AG04449 (cell line): ENCODE results near the gene DYRK1A.
A peak's percentile ranks its signal among the peaks of the same experiment; 100 is the strongest.

ENCODE experiments used
- CTCF ChIA-PET: fragments of 350-600 bp; formaldehyde crosslinking; extraction: SDS; loops from one replicate; lab custom pipeline; 2021; ENCODE audit warnings: antibody characterized with exemption; lab: Yijun Ruan, JAX
- POLR2A ChIA-PET: fragments of 400-600, 350-600 bp; formaldehyde crosslinking; extraction: SDS; loops from one replicate; lab custom pipeline; 2020; ENCODE audit warnings: antibody characterized with exemption, inconsistent platforms; lab: Yijun Ruan, JAX
- DNase-seq: peaks from one replicate; pipeline ENCODE4 v3.0.0-alpha.2; 2010; ENCODE audit warnings: low read depth, low spot score
- H3K4me3 ChIP-seq: 2 replicates; pipeline ENCODE4 v1.5.1; 2011; ENCODE audit warnings: low read depth, mild to moderate bottlenecking, control low read depth, low read length
- TF ChIP-seq, protein P1 (sequence below): IDR thresholded peaks from one replicate; pipeline ENCODE4 v1.5.1; 2011; ENCODE audit warnings: mild to moderate bottlenecking, moderate library complexity, low read length, control low read depth, inconsistent platforms; ENCODE audit not compliant: insufficient read depth; ENCODE audit errors: missing control alignments

Gene DYRK1A

GRCh38 chr21:37563641-37564340 is 197.2 kb downstream of the DYRK1A start:
- DNase-seq, result peak; percentile 61
- TF ChIP-seq, protein P1, sequence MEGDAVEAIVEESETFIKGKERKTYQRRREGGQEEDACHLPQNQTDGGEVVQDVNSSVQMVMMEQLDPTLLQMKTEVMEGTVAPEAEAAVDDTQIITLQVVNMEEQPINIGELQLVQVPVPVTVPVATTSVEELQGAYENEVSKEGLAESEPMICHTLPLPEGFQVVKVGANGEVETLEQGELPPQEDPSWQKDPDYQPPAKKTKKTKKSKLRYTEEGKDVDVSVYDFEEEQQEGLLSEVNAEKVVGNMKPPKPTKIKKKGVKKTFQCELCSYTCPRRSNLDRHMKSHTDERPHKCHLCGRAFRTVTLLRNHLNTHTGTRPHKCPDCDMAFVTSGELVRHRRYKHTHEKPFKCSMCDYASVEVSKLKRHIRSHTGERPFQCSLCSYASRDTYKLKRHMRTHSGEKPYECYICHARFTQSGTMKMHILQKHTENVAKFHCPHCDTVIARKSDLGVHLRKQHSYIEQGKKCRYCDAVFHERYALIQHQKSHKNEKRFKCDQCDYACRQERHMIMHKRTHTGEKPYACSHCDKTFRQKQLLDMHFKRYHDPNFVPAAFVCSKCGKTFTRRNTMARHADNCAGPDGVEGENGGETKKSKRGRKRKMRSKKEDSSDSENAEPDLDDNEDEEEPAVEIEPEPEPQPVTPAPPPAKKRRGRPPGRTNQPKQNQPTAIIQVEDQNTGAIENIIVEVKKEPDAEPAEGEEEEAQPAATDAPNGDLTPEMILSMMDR, result peak; percentile 48
- POLR2A ChIA-PET, result interaction anchor here (0.5 to 2.1 kb wide), 7 partner anchors 38 to 788 kb away, joined by 3 to 10 read pairs (median 4); partner anchors contain the start of gene VPS26C
- peak overlapping the region; percentile 71 for H3K4me3 ChIP-seq
- CTCF ChIA-PET, result interaction anchor here (0.7 to 1.7 kb wide), 15 partner anchors 9 to 587 kb away, joined by 3 to 8 read pairs (median 4); no protein-coding TSS in a partner anchor

DNA sequence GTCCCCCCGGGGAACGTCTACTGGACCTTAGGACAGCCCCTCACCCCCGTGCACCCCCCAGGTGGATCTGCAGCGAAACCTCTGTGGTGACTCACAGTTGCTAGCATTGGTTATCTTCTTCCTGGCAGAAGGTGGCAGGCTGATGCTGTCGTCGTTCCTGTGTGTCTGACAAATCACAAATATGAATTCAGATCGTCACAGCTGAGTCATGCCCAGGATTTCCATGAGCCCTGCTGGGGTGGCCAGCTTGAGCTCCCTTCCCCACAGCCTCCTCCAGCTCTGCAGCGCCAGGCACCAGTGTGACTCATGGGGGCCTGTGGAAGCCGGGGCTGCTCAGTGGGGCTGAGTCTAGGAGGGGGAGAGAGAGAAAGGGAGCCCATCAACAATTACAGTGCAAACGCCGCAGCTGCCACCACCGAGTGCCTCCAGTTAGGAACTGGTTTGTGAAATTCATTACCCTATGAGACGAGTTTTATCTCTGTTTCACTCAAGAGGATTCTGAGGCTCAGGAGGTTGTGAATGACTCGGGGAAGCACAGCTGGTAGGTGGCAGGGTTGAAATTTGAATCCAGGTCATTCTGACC is 197.9 kb downstream of the DYRK1A start:
- ChIA-PET POLR2A (interaction anchor here (0.5 to 2.1 kb wide), 7 partner anchors 39 to 788 kb away, joined by 3 to 10 read pairs (median 4); partner anchors contain the start of gene VPS26C), CTCF (interaction anchor here (0.7 to 1.6 kb wide), 12 partner anchors 9 to 587 kb away, joined by 3 to 8 read pairs (median 4); no protein-coding TSS in a partner anchor)
- DNase-seq, result peak; percentile 94
- H3K4me3 ChIP-seq, result peak overlapping the region; percentile 71
- TF ChIP-seq, protein P1, result no peak

- TF ChIP-seq, protein P1, result no peak
- CTCF ChIA-PET, result interaction anchor here (1.2 to 1.6 kb wide), 4 partner anchors 10 to 18 kb away, joined by 4 to 8 read pairs (median 5); no protein-coding TSS in a partner anchor
- DNase-seq, result no peak
- POLR2A ChIA-PET, result interaction anchor here (1.7 to 2.1 kb wide), 2 partner anchors 197 to 297 kb away, joined by 7 to 10 read pairs; partner anchors contain the start of gene VPS26C
- H3K4me3 ChIP-seq, result peak overlapping the region; percentile 71
Measured at GRCh38 chr21:37564924-37565529, 198.5 kb downstream of the DYRK1A start.

GRCh38 chr21:37565530-37566223 is 199.1 kb downstream of the DYRK1A start:
- POLR2A ChIA-PET, result no interaction called here
- DNase-seq, result no peak
- TF ChIP-seq, protein P1, result no peak
- CTCF ChIA-PET, result interaction anchor here (1.2 to 1.5 kb wide), 2 partner anchors 14 to 17 kb away, joined by 4 to 5 read pairs; no protein-coding TSS in a partner anchor
- H3K4me3 ChIP-seq, result no peak overlapping the region

GRCh38 chr21:37566790-37567615 is 200.4 kb downstream of the DYRK1A start:
- DNase-seq, result no peak
- no peak overlapping the region for H3K4me3 ChIP-seq
- TF ChIP-seq, protein P1, result no peak
- ChIA-PET POLR2A (interaction anchor here (0.7 kb wide), 1 partner anchor 293 kb away, joined by 4 read pairs; no protein-coding TSS in a partner anchor), CTCF (interaction anchor here (0.6 to 1.2 kb wide), 4 partner anchors 9 to 21 kb away, joined by 3 to 4 read pairs (median 3); no protein-coding TSS in a partner anchor)
